HCEC 1CT (cell line): ENCODE results near the gene SLC17A9.

Experiments
- DNase-seq: peaks from one replicate; pipeline ENCODE4 v3.0.0-alpha.2; 2017

Gene SLC17A9

DNA sequence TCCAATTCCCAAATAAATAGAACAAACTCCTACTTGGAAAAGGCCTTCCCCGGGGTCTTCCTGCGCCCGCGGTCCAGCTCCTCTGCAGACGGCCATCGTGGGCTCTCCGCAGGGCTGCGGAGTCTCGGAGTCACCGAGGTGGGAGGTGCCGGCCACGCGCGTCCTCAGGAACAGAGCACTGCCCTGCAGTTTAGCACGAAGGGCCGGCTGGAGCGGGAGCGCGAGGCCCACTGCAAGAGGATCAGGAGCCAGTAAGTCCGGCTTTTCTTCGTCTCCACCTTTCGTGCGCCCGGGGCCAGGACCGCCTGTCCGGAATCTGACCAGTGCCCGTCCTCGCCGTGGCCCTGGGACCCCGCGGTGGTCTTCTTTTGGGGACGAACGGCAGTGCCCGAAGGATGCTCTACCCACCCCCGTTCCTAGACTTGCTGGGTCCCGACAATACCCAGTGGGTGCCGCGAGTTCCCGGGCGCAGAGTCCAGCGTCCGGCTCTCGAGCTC is 52.9 kb downstream of the SLC17A9 start:
- DNase-seq = no peak

DNA sequence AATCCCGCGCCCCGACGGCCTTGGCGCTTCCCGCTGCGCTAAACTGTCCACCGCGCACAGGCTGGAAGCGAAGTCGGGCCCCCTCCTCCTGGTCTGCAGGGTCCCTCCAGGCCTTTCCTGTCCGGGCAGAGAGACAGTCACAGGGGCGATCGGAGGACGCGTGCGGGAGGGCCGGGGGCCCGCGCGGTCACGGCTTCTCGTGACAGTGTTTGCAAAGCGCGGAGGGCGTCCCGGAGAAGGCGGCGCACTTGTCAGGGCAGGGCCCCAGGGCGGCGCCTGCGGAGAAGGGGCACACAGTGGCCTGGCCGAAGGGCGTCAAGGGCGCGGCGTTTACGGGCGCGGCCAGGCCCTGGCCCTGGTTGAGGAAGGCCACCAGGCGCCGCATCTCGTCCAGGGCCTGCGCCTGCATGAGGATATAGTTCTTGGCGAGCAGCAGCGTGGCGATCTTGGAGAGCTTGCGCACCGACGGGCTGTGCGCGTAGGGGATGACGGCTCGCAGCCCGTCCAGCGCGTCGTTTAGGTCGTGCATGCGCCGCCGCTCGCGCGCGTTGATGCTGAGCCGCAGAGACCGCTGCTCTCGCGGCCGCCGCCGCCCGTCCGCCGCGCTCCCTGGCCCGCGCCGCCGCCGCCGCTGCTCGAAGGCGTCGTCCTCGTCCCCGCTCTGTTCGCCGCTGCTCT is 53.5 kb downstream of the SLC17A9 start:
- no peak for DNase-seq

DNA sequence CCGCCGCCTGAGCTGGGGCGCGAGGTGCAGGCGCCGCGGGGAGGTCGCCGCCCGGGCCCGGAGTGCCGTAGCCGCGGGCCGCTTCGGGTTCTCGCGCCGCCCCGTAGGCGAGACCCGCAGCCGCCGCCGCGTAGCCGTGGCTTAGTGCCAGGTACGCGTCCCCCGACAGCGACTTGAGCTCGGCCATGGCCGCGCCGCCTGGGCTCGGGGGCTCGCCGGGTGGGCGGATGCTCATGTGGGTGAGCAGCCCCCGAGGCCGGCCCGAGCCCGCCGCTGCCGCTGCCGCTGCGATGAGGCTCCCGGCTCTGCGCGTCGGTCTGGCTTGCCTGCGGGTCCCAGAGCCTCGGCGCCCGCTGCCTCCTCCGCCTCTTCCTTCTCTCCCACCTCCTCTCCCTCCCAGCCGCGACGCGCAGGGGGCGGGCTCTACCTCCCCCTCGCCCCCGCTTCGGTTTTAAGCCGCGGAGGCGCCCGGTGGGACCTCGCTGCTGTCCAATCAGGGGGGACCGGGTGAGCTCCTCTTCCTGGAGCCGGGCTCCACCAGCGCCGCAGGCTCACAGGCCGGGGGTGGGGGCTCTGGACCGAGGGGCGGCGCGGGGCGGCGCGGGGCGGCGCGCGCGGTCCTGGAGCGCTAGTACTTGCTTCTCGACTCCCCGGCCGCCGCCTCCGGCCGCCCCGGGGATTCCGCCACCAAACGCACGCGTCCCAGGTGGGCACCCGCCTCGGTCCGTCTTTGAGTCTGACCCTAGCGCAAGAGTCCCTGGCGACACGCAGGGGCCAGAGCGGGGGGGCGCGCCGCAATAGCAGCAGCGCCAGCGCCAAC is 54.2 kb downstream of the SLC17A9 start, which contains the start of gene BHLHE23:
BHLHE23 (minus strand) TSS at position 425 of the 820 bp plus-strand sequence; CDS start at position 235, 190 bp downstream.
- DNase-seq = no peak

DNA sequence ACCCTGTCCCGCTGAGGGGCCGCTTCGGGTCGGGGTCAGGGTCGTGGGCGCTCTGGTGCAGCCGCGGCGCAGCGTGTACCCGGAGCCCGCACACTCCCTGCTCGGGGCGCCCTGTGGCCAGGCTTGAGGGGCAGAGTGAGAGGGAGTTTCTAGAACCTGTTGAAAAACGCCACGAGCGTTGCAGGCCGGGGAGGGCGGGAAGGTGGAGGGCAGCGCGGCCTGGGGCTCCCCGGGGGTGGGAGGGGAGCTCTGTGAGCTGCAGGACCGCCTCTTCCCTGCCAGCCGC is 54.8 kb downstream of the SLC17A9 start:
- no peak for DNase-seq

DNA sequence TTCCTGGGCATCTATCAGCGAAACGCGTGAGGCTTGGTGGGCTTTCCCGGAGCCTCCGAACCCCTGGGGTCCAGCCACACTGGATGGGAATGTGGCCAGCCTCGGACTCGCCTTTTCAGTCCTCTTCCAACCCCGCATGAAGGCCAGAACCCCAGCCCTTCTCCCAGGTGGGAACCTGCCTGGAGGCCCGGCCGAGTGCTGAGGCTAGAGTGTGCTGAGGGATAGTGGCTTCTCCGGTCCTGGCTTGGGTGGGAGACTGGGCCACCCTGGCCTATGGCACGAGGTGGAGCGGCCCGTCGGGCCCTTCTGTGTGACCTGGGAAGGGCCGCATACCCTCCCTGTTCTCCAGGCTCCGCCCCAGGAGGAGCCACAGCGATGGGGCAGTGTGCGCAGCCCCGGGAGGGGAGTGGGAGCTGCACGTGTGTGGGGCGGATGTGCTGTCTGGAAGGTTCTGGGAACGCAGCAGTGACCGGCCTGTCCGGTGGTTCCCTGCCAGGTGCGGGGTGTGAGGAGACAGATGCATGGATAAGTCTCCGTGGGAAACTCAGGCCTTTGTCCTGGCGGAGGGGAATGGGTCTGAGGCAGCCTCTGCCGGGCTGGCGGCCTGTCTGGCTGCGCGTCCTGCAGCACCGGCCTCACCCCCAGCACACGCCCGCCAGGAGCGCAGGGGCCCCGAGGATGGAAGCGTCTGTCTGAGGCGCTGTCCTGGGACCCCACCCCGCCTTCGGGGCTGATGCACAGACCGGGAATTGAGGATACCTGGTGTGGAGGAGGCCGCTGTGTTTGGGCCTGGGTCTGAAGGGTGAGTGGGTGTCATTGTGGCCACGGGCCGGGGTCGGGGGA is 55.4 kb downstream of the SLC17A9 start:
- no peak for DNase-seq

DNA sequence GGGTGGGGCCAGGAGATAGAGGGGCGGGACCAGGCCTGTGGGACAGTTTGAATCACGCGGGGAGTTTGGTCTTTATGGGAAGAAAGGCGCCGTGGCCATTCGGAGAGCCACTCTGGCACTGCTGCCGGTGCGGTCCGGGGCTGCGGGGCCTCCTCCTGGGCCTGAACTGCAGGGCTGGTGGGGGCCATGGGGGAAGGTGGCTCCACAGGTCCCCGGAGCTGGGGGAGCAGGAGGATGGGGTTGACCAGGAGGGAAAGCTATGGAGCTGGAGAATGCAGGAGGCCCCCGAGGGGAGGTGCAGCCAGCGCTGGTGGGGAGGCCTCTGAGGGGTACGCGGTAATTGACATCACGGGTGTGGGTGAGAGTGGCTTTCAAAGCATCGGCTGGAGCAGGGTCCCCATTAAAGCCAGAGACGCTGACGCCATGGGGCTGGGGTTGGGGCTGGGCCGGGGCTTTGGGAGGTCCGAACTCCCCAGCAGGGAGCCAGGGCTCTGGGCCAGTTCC is 56.1 kb downstream of the SLC17A9 start:
- DNase-seq = no peak

DNA sequence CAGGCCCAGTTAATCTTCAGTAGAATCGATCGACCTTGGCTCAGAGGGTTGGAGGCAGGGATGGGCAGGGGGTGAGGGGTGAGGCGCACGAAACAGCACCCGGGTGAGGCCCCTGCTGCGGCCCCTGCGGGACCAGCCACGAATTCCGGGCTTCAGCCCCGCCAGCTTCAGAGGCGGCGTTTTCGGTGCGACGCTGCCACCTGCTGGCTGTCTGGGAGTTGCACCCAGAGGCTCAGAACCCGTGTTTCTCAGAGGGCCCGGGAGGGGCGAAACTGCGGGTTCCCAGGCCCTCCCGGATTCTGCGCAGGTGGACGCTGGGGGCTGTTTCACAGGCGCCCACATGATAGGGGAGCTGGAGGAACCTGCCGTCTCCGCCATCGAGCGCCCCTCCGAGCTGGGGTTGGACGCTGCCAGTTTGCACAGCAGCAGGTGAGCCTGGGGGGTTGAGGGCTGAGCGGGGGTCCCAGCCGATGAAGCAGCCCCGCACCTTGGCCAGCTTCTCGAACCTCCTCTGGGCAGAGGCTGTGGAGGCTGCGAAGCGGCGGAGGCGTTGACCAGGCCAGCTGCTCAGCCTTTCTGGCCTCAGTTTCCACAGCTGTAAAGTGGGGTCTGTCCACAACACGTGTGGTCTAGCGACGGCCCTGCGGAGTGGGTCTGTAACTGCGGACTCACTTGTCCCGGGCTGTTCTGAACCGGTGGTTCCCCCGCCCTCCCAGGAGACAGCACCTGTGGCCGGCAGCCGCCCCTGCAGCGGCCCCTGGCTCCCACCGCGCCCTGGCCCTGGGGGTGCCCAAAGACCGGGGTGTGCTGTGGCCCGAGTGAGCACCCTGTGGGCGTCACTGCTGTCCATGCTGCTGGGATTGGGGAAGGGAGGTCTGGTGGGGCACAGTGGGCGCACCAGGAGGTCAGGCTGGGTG is 56.8 kb downstream of the SLC17A9 start:
- peak; percentile 42 for DNase-seq

DNA sequence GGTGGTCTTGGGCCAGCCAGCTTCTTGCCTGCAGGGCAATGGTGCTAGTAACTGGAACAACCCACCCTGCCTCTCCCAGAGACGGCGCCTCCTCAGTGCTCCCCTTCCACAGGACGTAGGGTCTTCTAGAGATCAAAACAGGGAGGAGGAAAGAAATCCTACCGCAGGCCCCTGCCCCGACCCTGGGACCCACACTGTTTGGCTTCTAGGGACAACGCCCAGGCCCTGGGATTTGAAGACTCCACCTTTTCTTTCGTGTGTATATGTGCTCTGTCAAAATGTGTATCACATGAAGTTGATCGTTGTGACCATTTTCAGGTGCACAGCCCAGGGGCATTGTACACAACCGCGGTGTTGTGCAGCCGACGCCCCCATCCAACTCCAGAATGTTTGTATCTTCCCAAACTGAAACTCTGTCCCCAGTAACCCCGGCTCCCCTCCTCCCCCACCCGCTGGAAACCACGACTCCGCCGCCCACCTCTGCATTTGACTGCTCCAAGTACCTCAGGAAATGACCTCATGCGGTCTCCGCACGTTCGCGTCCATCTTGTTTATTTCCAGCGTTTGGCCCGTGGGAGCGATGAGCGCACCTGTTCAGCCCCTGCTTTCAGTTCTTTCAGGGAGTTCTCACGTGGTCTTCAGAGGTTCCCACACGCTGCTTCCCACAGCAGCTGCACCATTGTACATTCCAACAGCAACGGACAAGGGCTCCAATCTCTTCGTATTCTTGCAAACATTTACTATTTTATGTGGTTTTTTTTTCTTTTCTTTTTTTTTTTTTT is 57.7 kb downstream of the SLC17A9 start:
- no peak for DNase-seq

DNA sequence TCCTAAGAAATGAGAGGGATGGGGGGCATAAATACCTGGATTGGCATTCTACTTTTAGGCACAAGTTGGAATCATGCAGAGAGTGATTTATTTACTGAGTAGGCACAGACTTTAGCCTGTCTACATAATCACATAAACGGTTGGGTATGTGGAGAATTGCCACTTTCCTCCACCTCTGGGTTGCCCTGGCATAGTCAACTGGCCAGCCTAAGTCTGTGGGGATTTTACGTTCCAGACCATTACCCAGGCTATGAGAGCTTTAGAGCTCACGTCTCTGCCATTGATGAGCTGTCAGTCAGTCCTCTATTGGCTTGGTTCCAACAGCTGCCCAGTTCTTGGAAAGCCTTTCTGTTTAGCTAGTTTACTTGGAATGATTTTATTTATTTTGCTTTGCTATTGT is 59.3 kb downstream of the SLC17A9 start:
- peak; percentile 17 for DNase-seq

DNA sequence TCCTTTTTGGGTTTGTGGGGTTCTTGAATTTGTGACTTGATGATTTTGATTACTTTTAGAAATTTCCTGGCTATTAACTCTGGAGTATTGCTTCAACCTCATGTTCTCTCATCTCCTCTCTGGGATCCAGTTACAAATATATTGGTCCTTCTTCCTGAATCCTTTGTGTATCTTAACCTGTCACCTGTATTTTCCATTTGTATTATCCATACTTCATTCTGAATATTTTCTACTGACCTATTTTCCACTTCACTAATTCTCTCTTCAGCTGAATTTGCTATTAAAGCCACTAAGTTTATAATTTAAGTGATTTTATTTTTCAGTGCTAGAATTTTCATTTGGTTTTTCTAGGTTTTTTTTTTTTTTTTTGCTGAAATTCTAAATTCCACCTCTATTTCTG is 60.7 kb downstream of the SLC17A9 start:
- DNase-seq = no peak

DNA sequence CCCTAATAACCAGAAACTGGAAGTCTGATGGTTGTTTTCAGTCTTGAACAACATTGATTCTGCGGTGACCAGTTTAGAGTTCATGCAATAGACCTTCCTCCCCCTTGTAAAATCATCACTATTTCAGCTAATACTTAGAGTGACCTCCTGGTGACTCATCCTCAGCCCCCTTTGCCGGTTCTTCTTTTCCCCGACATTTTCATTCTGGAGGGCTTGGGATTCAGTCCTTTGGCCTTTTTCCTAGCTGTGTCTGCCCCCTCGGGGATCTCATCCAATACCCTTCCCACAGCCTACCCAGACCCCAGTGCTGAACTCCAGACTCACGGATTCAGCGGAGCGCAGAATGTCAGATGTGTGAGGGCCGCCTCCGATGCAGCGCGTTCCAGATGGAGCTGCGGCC is 61.8 kb downstream of the SLC17A9 start:
- DNase-seq = no peak

DNA sequence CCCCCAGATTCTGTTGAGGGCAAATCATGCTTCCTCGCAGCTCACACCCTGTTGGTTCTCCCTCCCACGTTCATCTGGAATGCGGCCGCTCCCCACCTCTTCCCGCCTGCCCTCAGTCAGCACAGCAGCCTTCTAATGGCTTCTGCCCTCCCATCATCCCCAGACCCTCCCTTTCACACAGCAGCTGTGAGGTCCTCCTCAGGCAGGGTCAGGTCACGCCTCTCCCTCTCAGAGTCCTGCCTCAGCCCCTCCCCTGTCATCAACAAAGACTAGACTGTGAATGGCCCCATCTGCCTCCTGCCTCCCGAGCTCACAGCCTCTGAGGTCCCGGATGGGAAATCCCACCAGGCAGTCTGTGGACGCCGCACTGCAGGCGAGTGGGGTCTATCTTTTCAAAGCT is 62.2 kb downstream of the SLC17A9 start:
- DNase-seq = no peak

DNA sequence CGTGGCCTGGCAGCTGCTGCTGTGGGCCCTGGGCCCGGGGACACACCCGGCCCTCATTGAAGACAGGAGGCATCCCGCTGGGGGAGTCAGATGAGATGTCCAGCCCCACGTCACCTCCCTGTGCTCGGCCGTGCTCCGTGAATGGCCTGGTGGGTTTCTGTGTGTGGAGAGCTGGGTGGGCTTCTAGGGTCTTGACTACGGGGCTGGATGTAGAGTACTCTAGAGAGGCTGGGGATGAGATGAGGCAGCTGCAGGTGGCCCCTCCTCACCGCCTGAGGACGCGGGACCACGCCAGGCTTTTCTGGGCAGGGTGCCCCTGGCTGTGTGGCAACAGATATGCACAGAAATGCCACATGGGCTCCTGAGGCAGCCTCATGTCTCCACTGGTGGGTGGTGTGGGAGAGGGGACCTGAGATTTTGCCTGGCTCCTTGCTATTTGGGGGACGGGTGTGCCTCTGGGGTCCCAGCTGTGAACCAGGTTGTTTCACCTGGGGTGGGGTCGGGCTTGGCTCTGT is 62.7 kb downstream of the SLC17A9 start:
- DNase-seq = no peak

DNA sequence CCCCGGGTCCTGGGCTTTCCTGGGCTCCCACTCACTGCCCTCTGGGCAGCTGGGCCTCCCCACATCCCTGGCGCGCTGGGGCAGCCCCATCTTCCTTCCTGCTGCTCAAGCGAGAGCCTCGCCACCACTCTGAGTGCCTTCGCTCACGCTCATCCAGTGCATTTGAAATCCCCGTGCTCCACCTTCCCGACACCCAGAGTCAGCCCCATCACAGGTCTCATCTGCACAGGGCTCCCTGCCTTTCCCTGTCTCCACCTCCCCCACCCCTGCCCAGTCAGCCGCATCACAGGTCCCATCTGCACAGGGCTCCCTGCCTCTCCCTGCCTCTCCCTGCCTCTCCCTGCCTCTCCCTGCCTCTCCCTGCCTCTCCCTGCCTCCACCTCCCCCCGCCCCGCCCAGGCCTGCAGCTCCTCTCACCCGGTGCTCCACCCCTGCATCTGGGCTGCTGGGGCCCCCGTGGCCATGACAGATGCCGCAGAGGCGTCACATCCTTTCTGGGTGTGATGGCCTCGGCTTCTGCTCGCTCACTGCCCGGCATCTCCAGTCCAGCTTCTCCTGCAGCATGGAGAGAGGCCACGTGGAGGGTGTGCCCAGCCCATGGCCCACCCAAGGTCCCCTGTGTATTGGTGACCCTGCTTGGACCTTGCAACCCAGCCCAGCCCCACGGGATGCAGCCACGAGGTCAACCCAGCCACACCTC is 63.3 kb downstream of the SLC17A9 start:
- DNase-seq = no peak

DNA sequence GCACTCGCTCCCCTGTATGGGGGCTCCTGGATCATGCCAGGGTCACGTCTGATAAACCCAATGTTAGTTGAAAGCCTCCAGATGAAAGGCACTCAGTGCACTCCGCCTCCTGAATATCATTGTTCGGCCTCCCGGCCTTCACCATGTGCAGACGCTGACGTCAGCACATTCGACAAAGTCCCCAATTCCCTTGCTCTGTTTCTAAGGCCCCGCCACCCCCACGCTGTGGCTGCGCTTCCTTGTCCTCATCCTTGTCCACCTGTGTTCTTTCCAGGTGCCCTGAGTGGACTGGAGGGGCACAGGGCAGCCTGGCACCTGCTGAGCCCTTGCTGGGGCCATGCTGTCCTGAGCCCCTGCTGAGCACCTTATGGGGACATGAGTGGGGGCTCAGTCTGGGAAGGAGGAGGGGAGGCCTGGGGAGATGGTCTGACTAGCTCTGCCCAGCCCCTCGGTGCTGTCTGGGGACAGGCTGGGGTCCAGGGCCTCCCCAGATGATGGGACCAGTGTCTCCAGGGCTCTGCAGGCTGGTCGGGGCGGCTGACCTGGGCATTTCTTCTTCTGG is 64.1 kb downstream of the SLC17A9 start:
- DNase-seq = no peak

DNA sequence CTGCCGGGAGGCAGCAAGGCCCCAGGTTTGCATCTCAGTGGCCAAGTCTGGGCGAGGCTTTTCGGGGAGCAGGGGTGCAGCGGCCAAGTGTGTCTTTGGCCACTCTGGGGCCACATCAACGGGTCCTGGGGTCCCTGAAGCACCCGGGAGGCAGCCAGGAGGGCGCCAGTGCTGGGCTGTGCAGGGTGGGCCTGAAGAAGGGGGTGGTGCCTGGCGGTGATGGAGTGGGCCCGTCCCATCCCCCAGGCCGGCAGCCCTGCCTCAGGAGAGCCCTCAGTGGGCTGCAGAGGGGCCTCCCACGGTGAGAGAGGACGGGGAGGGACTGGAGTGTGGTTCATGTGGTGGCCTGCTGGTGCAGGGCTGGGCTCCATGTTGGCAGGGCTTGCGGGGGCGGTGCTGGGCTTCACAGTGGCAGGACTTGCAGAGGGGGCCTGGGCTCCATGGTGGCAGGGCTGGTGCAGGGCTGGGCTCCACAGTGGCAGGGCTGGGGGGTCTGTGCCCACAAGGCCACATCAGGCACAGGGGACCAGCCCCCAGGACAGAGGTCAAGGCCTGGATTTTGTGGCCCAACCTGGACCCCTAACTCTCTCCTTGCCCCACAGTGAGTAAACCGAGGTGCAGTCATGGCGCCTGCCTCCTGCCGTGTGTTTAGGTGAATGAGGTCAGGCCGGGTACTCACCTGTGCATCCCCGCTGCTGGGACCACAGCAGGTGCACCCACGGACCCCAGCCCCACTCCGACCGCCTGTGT is 64.7 kb downstream of the SLC17A9 start:
- no peak for DNase-seq

DNA sequence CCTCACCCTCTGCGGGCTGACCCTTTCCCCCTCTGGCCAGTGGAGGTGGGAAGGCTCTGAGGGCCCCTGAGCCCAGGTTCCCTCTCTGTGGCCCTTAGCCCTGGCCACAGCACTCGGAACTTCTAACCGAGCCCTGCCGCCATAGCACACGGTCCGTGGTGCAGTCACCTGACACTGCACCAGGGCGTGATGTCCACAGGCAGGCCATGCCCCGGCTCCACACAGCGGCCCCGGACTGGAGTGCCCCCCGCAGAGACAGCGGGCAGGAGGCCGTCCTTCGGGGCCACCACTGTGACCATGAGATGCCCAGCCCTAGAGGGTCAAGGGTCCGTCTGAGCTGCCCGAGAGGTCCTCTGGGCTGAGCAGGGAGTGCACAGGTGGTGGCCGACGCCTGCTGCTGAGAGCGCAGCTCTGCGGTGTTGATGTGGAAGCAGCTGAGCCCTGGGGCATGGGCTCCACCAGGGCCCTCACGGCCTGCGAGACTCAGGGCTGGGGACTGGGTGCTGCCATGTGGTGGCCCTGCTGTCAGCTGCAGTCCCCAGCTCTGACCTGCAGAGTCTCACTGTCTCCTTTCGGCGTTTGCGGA is 65.4 kb downstream of the SLC17A9 start:
- DNase-seq = no peak
